ENCODE results near the gene CEACAM7. TPM values are rescaled to one million over a fixed set of nuclear protein-coding genes. Genes with fewer than 3 reads are reported as not detected.
"Not testable (repeated sequence)": the region's sequence is repeated elsewhere in the genome, so short reads cannot be mapped to it uniquely, and the experiment has no call there.

CEACAM7 gene
- total RNA-seq, 2 donors from 2014 or later, result not detected

- Histone ChIP-seq H3K9me3 (no peaks in the 10 kb centered on the region), H3K27ac (no peak overlapping the region), H3K4me1 (ENCODE audit: control insufficient read depth in 1 of 2, low read depth in 2 of 2) (no peaks in the 10 kb centered on the region), H3K4me3 (no peak overlapping the region), H3K27me3 (replicated peaks; ENCODE audit: insufficient read depth) (no peaks in the 10 kb centered on the region), H3K36me3 (no peaks in the 10 kb centered on the region)
- no peak for TF ChIP-seq CTCF (IDR thresholded peaks at IDR 0.05)
- DNase-seq (ENCODE audit: low spot score) (no peak), ATAC-seq (ENCODE audit: insufficient number of reproducible peaks, low FRiP score, low read depth) (no peak)
These were observed 32.0 kb upstream of the CEACAM7 start for GRCh38 chr19:41720103-41720502.

GRCh38 chr19:41718761-41719160 lies 30.7 kb upstream of the CEACAM7 start:
- H3K27me3 ChIP-seq (replicated peaks; ENCODE audit: insufficient read depth), result no peaks in the 10 kb centered on the region
- TF ChIP-seq CTCF (IDR thresholded peaks at IDR 0.05), result no peak
- no peak overlapping the region for H3K27ac ChIP-seq
- no peaks in the 10 kb centered on the region for H3K4me1 ChIP-seq (ENCODE audit: control insufficient read depth in 1 of 2, low read depth in 2 of 2)
- DNase-seq (ENCODE audit: low spot score), result no peak
- H3K9me3 ChIP-seq, result no peaks in the 10 kb centered on the region
- ATAC-seq (ENCODE audit: insufficient number of reproducible peaks, low FRiP score, low read depth), result no peak
- no peaks in the 10 kb centered on the region for H3K36me3 ChIP-seq
- no peak overlapping the region for H3K4me3 ChIP-seq

- TF ChIP-seq CTCF (IDR thresholded peaks at IDR 0.05), result no peak
- no peak overlapping the region for H3K27ac ChIP-seq
- ATAC-seq (ENCODE audit: insufficient number of reproducible peaks, low FRiP score, low read depth) (no peak), DNase-seq (ENCODE audit: low spot score) (no peak)
- H3K36me3 ChIP-seq, result no peaks in the 10 kb centered on the region
- H3K27me3 ChIP-seq (replicated peaks; ENCODE audit: insufficient read depth), result no peaks in the 10 kb centered on the region
- H3K4me3 ChIP-seq, result no peak overlapping the region
- no peaks in the 10 kb centered on the region for H3K9me3 ChIP-seq
- H3K4me1 ChIP-seq (ENCODE audit: control insufficient read depth in 1 of 2, low read depth in 2 of 2), result no peaks in the 10 kb centered on the region
These were observed 26.5 kb upstream of the CEACAM7 start for GRCh38 chr19:41714598-41714997.

- TF ChIP-seq CTCF (IDR thresholded peaks at IDR 0.05), result no peak
- no peaks in the 10 kb centered on the region for H3K9me3 ChIP-seq
- no peak for DNase-seq (ENCODE audit: low spot score)
These were observed 23.5 kb upstream of the CEACAM7 start for GRCh38 chr19:41711376-41712261.

GRCh38 chr19:41709951-41710645 lies 22.0 kb upstream of the CEACAM7 start:
- no peaks in the 10 kb centered on the region for H3K36me3 ChIP-seq
- no peak for DNase-seq (ENCODE audit: low spot score)
- H3K27me3 ChIP-seq (replicated peaks; ENCODE audit: insufficient read depth), result no peaks in the 10 kb centered on the region
- no peak overlapping the region for H3K27ac ChIP-seq
- no peak for TF ChIP-seq CTCF (IDR thresholded peaks at IDR 0.05)
- H3K4me1 ChIP-seq (ENCODE audit: control insufficient read depth in 1 of 2, low read depth in 2 of 2), result no peaks in the 10 kb centered on the region
- no peaks in the 10 kb centered on the region for H3K9me3 ChIP-seq
- no peak for ATAC-seq (ENCODE audit: insufficient number of reproducible peaks, low FRiP score, low read depth)
- no peak overlapping the region for H3K4me3 ChIP-seq

More at GRCh38 chr19:41711376-41712261, 23.5 kb upstream of the CEACAM7 start:
- ATAC-seq (ENCODE audit: insufficient number of reproducible peaks, low FRiP score, low read depth), result no peak
- H3K27me3 ChIP-seq (replicated peaks; ENCODE audit: insufficient read depth), result no peaks in the 10 kb centered on the region
- no peak overlapping the region for H3K4me3 ChIP-seq
- H3K27ac ChIP-seq, result no peak overlapping the region
- H3K36me3 ChIP-seq, result no peaks in the 10 kb centered on the region
- no peaks in the 10 kb centered on the region for H3K4me1 ChIP-seq (ENCODE audit: control insufficient read depth in 1 of 2, low read depth in 2 of 2)

GRCh38 chr19:41709516-41709915 lies 21.4 kb upstream of the CEACAM7 start:
- not testable (repeated sequence) for H3K27me3 ChIP-seq (replicated peaks; ENCODE audit: insufficient read depth); H3K4me1 ChIP-seq (ENCODE audit: control insufficient read depth in 1 of 2, low read depth in 2 of 2); H3K9me3 ChIP-seq; DNase-seq (ENCODE audit: low spot score); H3K4me3 ChIP-seq; H3K27ac ChIP-seq; ATAC-seq (ENCODE audit: insufficient number of reproducible peaks, low FRiP score, low read depth); H3K36me3 ChIP-seq
